ENCODE results near the gene TBCD.
A peak's percentile ranks its signal among the peaks of the same experiment; 100 is the strongest.

TBCD gene

DNA sequence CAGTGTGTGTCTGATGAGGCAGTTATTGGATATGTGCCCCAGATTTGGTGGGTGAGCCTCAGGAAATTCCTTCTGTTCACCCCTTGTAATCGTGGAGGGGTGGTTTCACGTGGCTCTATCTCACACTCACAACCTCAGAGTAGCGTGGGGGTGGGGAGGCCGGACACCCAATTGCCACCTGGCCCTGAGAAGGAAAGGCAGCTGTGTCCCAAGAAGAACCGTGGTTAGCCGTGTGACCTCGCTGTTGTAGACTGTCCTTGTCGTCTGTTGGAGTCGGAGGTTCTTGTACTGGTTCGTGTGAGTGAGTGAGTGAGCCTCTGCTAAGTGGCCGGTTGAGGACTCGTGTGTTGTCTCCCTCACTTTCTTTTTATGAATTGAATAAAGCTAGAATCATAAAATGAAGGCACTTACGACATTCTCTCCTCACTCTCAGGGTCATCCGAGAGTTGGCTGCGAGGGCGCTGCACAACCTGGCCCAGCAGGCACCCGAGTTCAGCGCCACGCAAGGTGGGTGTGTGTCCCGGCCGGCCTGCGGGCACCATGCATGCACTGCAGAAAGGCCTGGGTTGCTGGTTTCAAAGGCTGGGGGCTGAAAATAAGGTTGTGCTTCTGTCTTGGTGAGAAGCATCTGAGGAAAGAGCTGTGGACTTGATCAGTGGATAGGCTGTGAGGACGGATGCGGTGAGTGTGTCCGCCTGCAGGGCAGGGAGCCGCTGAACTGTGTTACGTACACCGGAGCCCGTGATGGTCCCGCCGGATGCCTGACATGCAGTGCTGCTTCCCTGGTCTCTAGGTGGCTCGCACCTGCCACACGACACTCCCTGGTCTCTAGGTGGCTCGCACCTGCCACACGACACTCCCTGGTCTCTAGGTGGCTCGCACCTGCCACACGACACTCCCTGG lies 151.4 kb downstream of the TBCD start:
- no peak for TF ChIP-seq POLR2AphosphoS5 (IDR thresholded peaks at IDR 0.05; ENCODE audit: borderline replicate concordance, low read depth, low read length)
- no peak for DNase-seq (ENCODE audit: low read depth, low spot score)
- H3K27ac ChIP-seq, result no peak overlapping the region
- H3K9ac ChIP-seq (ENCODE audit: insufficient read length), result no peak overlapping the region
- no peak overlapping the region for H3K4me3 ChIP-seq
- no peaks in the 10 kb centered on the region for H3K9me3 ChIP-seq (ENCODE audit: low read depth, low read length)
- peaks cover 9% of the 10 kb centered on the region; the same call in 1 of the 2 replicates for H3K36me3 ChIP-seq (ENCODE audit: insufficient read depth, low read length)

DNA sequence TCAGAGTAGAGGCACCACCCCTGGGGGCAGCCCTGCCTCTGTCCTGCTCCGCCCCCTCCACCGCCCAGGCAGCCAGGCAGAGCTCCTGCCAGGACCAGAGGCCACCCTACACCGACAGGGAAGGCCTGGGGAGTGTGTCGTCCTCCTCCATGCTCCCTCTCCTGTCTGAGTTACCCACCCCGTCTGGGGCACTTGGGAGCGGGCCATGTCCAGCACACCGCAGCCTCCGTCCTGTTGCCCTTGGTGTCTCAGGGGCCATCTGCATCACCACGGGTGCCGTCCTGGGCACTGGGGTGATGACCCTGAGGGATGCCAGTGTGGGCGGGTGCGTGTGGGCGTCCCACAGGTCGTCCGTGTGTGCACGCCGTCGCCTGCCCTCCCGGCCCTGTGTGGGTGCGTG lies 153.3 kb downstream of the TBCD start:
- Histone ChIP-seq H3K4me3 (no peak overlapping the region), H3K36me3 (ENCODE audit: insufficient read depth, low read length) (peaks cover 9% of the 10 kb centered on the region; the same call in 1 of the 2 replicates), H3K27ac (no peak overlapping the region), H3K9ac (ENCODE audit: insufficient read length) (no peak overlapping the region), H3K9me3 (ENCODE audit: low read depth, low read length) (no peaks in the 10 kb centered on the region)
- DNase-seq (ENCODE audit: low read depth, low spot score), result no peak
- TF ChIP-seq FOXP2 (optimal IDR thresholded peaks at IDR 0.05; ENCODE audit: control extremely low read depth, extremely low read length, insufficient read depth), result no peak
- no peak for TF ChIP-seq EZH2 (IDR thresholded peaks at IDR 0.05)
- TF ChIP-seq POLR2AphosphoS5 (IDR thresholded peaks at IDR 0.05; ENCODE audit: borderline replicate concordance, low read depth, low read length), result no peak

DNA sequence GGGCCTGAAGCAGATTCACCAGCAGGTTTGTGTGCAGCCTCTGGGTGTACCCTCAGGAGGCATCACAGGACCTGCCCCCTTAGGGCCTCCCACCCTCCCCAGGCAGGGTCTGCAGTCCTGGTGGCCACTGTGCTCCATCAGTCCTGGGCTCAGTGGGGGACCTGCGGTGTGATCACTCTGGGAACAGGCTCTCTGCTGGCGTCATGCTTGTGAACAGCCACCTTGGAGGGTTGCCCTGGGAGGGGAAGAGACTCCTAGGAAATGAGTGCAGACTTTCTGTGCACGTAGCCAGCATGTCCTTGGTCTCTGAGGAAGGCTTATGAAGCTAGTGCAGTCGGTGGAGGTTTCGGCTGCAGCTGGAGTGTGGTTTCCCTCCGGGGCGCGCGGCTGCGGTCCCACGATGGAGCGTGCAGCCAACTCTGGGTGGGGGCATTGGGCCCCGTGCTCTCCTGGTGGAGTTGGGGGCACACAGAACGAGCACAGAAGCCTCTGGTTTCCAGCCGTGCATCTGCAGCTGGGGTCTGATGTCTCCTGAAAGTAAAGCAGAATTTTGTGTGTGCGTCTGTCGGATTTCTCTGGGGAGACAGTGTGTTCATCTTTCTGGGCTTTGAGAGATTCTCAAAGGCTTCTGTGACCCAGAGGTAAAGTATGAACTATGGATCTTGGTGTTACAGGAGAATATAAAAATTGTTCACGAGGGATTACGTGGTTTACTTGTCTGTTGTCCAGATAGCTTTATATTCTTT lies 156.1 kb downstream of the TBCD start:
- Histone ChIP-seq H3K9ac (ENCODE audit: insufficient read length) (peak overlapping the region; percentile 48), H3K4me3 (peak overlapping the region; percentile 62)

DNA sequence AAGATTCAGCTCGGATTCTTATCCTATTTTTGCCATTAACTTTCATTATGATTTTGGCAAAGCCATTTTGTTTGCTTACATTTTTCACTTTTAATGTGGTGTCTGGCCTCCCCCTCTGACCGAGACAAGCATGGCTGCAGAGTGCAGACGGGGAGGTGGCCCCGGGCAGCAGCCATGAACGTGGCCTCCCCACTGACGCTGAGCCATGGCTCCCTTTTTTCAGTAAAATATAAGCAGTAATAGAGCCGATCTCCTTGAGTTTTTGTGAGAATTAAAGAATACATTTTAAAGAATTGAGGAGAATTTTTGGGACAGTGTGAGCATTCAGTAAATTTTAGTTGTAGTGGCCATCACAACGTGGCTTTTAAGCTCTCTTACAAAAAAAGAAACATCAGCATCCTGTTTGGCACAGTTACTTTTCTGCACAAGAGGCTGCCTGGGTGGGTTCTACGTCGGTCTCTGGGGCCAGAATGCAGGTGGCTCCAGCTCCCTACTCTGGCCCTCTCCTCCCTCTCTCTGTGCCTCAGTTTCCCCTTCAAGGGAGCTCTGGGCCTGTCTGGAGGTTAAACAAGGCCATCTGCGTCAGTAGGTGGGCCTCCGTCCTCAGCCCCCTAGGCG lies 156.8 kb downstream of the TBCD start:
- peaks cover 13% of the 10 kb centered on the region for H3K36me3 ChIP-seq (ENCODE audit: insufficient read depth, low read length)
- H3K27ac ChIP-seq, result peak overlapping the region; percentile 96
- no peaks in the 10 kb centered on the region for H3K9me3 ChIP-seq (ENCODE audit: low read depth, low read length)
- peak overlapping the region; percentile 48 for H3K9ac ChIP-seq (ENCODE audit: insufficient read length)
- peak overlapping the region; percentile 62 for H3K4me3 ChIP-seq
- DNase-seq (ENCODE audit: low read depth, low spot score), result no peak
- TF ChIP-seq FOXP2 (optimal IDR thresholded peaks at IDR 0.05; ENCODE audit: control extremely low read depth, extremely low read length, insufficient read depth) (no peak), EZH2 (IDR thresholded peaks at IDR 0.05) (no peak), POLR2AphosphoS5 (IDR thresholded peaks at IDR 0.05; ENCODE audit: borderline replicate concordance, low read depth, low read length) (no peak)

More for the DNA sequence above, 156.1 kb downstream of the TBCD start:
- TF ChIP-seq POLR2AphosphoS5 (IDR thresholded peaks at IDR 0.05; ENCODE audit: borderline replicate concordance, low read depth, low read length) (no peak), EZH2 (IDR thresholded peaks at IDR 0.05) (no peak), FOXP2 (optimal IDR thresholded peaks at IDR 0.05; ENCODE audit: control extremely low read depth, extremely low read length, insufficient read depth) (no peak)
- no peak for DNase-seq (ENCODE audit: low read depth, low spot score)
- Histone ChIP-seq H3K27ac (peak overlapping the region; percentile 96), H3K36me3 (ENCODE audit: insufficient read depth, low read length) (peaks cover 7% of the 10 kb centered on the region), H3K9me3 (ENCODE audit: low read depth, low read length) (no peaks in the 10 kb centered on the region)

DNA sequence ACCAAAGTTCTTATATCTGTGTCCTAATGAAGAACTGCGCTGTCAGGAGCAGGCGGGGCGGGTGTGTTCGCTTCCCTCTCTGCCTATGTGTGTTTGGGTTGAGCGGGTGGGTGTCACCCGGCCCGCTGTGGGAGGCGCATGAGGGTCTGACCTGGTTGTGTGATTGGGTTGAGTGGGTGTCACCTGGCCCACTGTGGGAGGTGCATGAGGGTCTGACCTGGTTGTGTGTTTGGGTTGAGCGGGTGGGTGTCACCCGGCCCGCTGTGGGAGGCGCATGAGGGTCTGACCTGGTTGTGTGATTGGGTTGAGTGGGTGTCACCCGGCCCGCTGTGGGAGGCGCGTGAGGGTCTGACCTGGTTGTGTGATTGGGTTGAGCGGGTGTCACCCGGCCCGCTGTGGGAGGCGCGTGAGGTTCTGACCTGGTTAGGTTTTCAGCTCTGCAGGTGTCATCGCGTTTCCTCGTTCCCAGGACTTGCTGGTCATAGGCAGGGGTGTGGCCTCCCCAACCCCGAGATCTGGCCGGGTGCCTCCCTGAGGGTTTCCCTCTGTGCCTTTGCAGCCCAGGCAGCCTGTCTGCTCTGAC lies 157.5 kb downstream of the TBCD start:
- Histone ChIP-seq H3K4me3 (peak overlapping the region; percentile 73), H3K36me3 (ENCODE audit: insufficient read depth, low read length) (peaks cover 15% of the 10 kb centered on the region), H3K9ac (ENCODE audit: insufficient read length) (peak overlapping the region; percentile 13), H3K9me3 (ENCODE audit: low read depth, low read length) (no peaks in the 10 kb centered on the region), H3K27ac (peak overlapping the region; percentile 96)
- DNase-seq (ENCODE audit: low read depth, low spot score), result no peak
- no peak for TF ChIP-seq POLR2AphosphoS5 (IDR thresholded peaks at IDR 0.05; ENCODE audit: borderline replicate concordance, low read depth, low read length)
- TF ChIP-seq EZH2 (IDR thresholded peaks at IDR 0.05), result no peak
- TF ChIP-seq FOXP2 (optimal IDR thresholded peaks at IDR 0.05; ENCODE audit: control extremely low read depth, extremely low read length, insufficient read depth), result no peak

DNA sequence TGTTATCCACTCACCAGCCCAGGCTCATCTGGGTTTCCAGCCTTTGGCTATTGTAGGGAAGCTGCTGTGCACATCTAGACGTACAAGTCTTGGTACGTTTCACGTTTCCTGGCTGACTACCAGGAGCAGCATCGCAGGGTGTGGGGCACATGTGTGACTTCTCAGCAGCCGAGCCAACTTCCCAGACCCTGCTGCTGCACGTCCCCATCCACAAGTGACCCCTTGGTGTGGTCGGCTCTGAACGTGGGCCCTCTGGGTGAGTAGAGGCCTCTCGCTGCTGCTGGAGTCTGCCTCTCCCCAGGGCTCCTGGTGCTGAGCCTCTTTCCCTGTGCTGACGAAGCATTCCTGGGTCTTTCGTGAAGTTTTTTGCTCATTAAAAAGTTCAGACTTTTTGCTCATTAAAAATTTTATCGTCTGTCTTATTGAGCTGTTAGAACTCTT lies 158.2 kb downstream of the TBCD start:
- peak overlapping the region; percentile 96 for H3K27ac ChIP-seq
- H3K9ac ChIP-seq (ENCODE audit: insufficient read length), result peak overlapping the region; percentile 13
- H3K36me3 ChIP-seq (ENCODE audit: insufficient read depth, low read length), result peaks cover 15% of the 10 kb centered on the region
- peak; percentile 75 for TF ChIP-seq FOXP2 (optimal IDR thresholded peaks at IDR 0.05; ENCODE audit: control extremely low read depth, extremely low read length, insufficient read depth)
- no peak for TF ChIP-seq EZH2 (IDR thresholded peaks at IDR 0.05)
- peak; percentile 67; the same call in 1 of the 2 replicates for TF ChIP-seq POLR2AphosphoS5 (IDR thresholded peaks at IDR 0.05; ENCODE audit: borderline replicate concordance, low read depth, low read length)
- no peaks in the 10 kb centered on the region for H3K9me3 ChIP-seq (ENCODE audit: low read depth, low read length)
- H3K4me3 ChIP-seq, result peak overlapping the region; percentile 73
- peak; percentile 85 for DNase-seq (ENCODE audit: low read depth, low spot score)

DNA sequence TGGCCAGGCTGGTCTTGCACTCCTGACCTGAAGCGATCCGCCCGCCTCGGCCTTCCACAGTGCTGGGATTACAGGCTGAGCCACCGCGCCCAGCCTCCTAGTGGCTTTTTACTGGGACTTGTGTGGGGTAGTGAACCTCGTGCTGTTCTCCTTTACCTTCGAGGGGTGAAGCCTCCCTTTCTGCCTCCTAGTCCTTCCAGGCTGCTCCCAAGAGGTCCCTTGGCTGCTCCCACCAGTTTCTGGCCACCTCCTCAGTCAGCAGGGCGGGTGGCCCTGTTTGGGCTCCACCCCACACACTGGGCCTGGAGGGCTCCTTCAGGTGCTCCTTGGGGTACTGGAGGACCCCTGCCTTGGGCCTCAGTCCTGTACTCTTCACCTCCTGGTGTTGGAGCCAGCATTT lies 158.9 kb downstream of the TBCD start:
- DNase-seq (ENCODE audit: low read depth, low spot score), result no peak
- TF ChIP-seq FOXP2 (optimal IDR thresholded peaks at IDR 0.05; ENCODE audit: control extremely low read depth, extremely low read length, insufficient read depth) (no peak), EZH2 (IDR thresholded peaks at IDR 0.05) (no peak)
- H3K9ac ChIP-seq (ENCODE audit: insufficient read length), result peak overlapping the region; percentile 5
- peak overlapping the region; percentile 73 for H3K4me3 ChIP-seq
- H3K9me3 ChIP-seq (ENCODE audit: low read depth, low read length), result no peaks in the 10 kb centered on the region
- peaks cover 15% of the 10 kb centered on the region for H3K36me3 ChIP-seq (ENCODE audit: insufficient read depth, low read length)
- peak overlapping the region; percentile 96 for H3K27ac ChIP-seq

DNA sequence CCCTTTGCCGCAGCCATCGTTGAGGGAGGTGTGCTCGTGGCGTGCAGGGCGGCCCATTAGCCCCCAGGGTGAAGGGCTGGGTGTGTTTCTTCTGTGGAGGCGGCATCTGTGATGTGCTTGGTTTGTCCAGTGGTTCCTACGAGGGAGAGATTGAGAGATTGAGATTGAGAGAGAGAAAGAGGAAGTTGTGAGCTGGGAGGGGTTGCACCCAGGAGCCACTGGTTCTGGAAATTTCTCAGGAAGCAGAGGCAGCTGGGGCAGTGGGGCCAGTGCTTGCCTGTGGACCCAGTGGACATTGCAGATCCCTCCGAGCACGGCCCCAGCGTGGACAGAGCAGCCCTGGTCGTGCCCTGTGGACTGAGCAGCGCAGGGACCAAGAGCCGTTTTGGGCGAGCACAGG lies 160.0 kb downstream of the TBCD start:
- Histone ChIP-seq H3K9ac (ENCODE audit: insufficient read length) (peak overlapping the region; percentile 36), H3K9me3 (ENCODE audit: low read depth, low read length) (no peaks in the 10 kb centered on the region), H3K36me3 (ENCODE audit: insufficient read depth, low read length) (peaks cover 15% of the 10 kb centered on the region), H3K4me3 (no peak overlapping the region), H3K27ac (peak overlapping the region; percentile 96)
- no peak for DNase-seq (ENCODE audit: low read depth, low spot score)
- no peak for TF ChIP-seq EZH2 (IDR thresholded peaks at IDR 0.05)
- no peak for TF ChIP-seq FOXP2 (optimal IDR thresholded peaks at IDR 0.05; ENCODE audit: control extremely low read depth, extremely low read length, insufficient read depth)
- no peak for TF ChIP-seq POLR2AphosphoS5 (IDR thresholded peaks at IDR 0.05; ENCODE audit: borderline replicate concordance, low read depth, low read length)
